GM18520 (cell line): ENCODE measurements around the gene UNC45A.

Experiments used
- ATAC-seq: cut with Tn5 transposase; IDR thresholded peaks from one replicate; pipeline ENCODE4 v1.9.1; 2021; ENCODE audit not compliant: unreplicated experiment

UNC45A gene

DNA sequence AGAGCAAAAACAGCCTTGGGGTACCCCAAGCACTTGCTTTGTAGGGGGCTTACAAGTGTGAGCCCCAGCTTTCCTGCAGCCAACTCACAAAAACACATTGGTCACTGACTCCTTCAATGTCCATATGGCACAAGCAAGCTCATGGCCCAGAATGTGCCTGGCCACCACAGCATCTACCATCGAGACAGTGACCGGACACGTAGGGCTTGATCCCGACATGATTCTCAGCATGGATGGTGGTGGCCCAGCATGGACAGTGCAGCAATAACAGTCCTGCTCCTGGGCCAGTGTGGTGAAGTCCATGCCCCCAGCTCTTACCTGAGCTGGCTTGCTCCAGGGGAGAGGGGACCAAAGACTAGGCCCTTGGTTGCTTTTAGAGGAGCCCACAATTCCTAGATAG is 6.0 kb downstream of the UNC45A start:
- ATAC-seq = no peak

- ATAC-seq = no peak
Measured at GRCh38 chr15:90942354-90943120, 7.5 kb downstream of the UNC45A start.

DNA sequence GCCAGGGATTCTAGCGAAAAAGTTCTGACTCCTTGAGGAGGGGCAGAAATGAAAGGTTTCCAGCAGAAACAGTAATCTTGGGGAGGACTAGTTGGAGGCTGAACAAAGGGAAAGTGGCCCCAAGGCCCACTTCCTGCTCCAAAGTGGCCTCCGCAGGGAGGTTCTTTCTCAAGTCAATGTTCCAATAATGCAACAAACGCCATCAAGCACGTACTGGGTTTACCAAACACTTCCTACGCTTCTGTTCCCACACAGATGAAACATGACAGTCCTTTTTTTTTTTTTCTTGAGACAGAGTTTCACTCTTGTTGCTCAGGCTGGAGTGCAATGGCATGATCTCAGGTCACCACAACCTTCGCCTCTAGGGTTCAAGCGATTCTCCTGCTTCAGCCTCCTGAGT is 10.0 kb downstream of the UNC45A start:
- ATAC-seq = no peak

- ATAC-seq = no peak
Measured at GRCh38 chr15:90946538-90946937, 11.5 kb downstream of the UNC45A start.

DNA sequence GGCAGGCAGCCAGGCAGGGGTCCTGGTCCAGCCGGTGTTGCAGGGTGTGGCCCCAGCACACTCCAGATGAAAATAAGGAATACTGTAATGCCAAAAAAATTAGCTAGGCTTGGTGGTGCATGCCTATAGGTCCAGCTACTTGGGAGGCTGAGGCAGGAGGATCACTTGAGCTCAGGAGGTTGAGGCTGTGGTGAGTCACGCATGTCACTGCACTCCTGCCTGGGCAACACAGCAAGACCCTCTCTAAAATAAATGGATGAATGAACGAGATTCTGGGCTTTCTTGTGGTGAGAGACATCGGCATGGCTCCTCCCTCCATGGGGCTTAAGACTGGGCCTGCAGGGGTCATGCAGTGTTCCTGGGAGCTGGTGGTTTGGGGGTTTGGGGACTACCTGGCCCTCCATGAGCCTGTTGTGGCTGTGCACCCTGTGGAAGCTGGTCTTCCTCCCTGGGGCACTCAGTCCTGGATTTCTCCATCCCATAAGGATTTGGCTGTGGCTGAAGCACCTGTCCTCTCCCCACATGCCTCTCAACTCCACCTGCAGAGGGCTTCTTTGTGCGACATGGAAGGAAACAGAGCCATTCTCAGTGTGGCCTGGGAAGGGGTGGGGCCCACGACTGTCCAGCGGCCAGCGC is 12.0 kb downstream of the UNC45A start:
- ATAC-seq = no peak

DNA sequence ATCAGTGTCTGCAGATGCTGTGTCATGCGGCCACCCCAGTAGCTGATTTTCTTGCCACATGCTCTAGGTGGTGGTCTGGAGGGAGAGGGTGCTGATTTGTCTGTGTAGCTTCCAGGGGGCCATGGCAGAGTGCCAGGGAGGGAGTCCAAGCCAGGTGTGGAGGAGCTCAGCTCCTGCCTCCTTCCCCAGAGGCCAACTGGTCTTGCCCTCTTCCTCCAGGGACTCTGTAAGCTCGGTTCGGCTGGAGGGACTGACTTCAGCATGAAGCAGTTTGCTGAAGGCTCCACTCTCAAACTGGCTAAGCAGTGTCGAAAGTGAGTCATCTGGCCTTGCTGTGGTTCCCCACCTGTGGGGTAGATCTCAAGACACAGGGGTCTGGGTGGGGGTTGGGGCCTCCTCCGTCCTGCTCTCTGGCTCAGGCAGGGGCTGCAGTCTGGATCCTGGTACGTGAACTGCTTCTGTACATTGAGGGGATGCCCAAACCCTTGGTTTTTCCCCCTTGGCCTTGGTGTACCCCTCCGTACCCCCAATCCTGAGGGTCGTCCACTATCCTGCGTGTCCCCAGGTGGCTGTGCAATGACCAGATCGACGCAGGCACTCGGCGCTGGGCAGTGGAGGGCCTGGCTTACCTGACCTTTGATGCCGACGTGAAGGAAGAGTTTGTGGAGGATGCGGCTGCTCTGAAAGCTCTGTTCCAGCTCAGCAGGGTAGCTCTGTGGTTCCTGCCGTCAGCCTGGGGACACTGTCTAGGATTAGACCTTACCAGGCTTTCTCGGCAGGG is 12.7 kb downstream of the UNC45A start:
- ATAC-seq = no peak

DNA sequence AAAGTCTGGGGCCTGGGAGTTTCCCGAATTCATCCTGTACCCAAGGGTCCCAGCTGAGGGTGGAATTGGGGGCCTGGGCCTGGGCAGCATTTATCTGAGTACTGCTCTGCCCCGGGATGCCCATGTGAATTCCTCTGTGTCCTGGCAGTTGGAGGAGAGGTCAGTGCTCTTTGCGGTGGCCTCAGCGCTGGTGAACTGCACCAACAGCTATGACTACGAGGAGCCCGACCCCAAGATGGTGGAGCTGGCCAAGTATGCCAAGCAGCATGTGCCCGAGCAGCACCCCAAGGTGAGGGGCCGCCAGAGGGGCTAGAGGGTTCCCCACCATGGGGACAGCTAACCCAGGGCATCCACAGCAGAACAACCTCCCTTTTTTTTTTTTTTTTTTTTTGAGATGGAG is 13.4 kb downstream of the UNC45A start:
- no peak for ATAC-seq

- no peak for ATAC-seq
Measured at GRCh38 chr15:90949979-90950675, 15.0 kb downstream of the UNC45A start.

- ATAC-seq = no peak
Measured at GRCh38 chr15:90950676-90951075, 15.6 kb downstream of the UNC45A start.

DNA sequence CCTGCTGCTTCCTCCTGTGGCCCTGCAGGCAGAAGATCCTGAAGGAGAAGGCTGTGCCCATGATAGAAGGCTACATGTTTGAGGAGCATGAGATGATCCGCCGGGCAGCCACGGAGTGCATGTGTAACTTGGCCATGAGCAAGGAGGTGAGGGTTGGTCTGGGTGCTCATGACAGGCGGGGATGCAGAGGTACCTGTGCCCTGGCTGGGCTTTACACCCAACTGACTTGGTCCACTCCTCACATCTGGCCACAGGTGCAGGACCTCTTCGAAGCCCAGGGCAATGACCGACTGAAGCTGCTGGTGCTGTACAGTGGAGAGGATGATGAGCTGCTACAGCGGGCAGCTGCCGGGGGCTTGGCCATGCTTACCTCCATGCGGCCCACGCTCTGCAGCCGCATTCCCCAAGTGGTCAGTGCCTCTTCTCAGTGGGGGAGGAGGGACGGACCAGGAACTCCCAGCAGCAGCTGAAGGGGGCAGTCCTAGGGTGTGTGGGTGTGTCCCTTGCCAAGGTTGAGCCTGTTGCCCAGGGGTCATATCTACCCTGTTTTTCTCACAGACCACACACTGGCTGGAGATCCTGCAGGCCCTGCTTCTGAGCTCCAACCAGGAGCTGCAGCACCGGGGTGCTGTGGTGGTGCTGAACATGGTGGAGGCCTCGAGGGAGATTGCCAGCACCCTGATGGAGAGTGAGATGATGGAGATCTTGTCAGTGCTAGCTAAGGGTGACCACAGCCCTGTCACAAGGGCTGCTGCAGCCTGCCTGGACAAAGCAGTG is 18.0 kb downstream of the UNC45A start:
- no peak for ATAC-seq

DNA sequence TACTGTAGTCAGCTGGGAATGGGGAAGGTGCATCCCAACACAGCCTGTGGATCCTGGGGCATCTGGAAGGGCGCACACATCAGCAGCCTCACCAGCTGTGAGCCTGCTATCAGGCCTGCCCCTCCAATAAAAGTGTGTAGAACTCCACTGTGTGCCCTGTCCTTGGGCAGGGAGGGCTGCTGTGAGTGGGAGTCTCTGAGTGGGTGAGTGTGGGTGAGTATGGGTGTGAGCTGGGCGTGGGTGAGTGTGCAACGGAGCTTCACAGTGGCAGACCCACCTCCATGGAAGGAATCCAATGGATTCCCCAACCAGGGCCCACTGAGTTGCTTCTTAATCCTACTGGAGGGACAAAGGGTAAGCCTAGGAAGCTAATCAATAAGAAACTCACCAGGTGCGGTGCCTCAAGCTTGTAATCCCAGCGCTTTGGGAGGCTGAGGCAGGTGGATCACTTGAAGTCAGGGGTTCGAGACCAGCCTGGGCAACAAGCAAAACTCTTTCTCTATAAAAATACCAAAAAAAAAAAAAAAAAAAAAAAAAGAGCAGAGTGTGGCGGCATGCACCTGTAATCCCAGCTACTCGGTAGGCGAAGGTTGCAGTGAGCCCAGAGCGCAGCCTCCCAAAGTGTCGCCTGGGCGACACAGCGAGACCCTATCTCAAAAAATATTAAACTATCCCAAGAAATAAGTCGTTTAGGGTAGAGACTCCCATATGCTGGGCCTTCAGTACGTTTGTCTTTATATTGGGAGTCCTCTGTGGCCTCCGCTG is 19.0 kb downstream of the UNC45A start:
- ATAC-seq = no peak

DNA sequence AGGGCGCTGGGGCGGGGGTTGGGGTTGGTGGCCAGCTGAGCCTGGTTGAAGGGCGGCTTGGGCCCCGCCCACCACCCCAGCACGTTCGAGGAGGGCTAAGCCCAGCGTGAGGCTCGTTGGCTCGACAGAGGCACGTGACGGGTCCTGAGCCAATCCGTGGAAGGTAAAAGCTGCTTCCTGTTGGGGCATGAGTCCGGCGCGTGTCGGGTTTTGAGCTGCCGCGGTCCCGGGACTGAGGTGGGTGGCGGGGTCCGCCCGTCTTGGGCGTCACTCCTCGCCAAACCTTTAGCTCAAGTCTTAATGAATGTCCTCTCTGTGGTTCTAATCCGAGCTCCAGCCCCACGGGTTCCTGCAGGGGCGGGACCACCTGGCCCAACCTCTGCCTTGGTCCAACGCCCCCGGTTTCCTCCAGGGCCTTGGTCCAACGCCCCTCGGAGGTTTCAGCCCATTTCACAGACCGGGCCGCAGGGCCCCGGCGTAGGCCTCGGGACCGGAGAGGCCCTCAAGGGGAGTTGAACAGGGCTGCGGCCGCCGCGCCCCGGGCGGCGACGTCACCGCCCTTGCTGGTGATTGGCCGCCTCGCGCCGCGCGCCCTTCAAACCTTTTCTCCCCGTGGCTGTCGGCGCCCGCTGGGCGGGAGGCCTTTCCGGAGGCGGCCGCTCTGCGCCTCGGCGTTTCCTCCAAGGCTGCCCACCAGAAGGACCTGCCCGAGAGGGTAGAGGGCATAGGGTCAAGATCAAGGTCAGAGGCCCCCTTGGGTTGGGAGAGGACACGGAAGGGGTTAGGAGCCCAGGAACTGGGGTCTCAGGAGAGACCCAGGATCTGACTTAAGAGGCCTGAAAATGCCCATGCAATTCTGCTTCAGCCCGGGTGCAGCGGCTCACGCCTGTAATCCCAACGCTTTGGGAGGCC is 19.9 kb downstream of the UNC45A start, which contains the start of gene RCCD1:
Gene RCCD1 (plus strand): TSS at position 173 of the 912 bp plus-strand sequence. CDS start 1,851 bp downstream, outside the sequence.
- peak; percentile 78 for ATAC-seq

- ATAC-seq = no peak
Measured at GRCh38 chr15:90955624-90956273, 20.7 kb downstream of the UNC45A start.

- no peak for ATAC-seq
Measured at GRCh38 chr15:90956274-90957030, 21.4 kb downstream of the UNC45A start.

DNA sequence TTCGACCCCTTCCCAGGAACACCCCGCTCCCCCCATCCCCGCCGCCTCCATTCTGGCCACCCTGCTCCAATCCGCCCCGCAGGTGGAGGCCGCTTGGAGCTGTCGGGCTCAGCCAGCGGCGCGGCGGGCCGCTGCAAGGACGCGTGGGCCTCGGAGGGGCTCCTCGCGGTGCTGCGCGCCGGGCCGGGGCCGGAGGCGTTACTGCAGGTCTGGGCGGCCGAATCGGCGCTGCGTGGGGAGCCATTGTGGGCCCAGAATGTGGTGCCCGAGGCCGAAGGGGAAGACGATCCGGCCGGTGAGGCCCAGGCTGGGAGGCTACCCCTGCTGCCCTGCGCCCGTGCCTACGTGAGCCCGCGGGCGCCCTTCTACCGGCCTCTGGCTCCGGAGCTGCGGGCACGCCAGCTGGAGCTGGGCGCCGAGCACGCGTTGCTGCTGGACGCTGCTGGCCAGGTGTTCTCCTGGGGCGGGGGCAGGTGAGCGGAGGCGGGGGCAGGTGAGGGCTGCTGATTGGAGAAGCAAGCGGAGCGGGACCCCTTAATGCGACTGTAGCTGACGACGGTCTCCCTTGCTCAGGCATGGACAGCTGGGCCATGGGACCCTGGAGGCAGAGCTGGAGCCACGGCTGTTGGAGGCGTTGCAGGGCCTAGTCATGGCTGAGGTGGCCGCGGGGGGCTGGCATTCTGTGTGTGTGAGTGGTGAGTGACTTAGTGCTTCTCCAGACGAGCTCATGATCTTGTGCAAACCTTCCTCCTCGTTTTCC is 22.1 kb downstream of the UNC45A start:
- no peak for ATAC-seq

- no peak for ATAC-seq
Measured at GRCh38 chr15:90957791-90958190, 22.7 kb downstream of the UNC45A start.
